NCI-H446 treated with DMSO at 0.1 percent for 48 hours (cell line): ENCODE results near the gene NCMAP.

Experiments
- DNase-seq: peaks from one replicate; lab custom pipeline; 2025; lab: John Stamatoyannopoulos, UW

NCMAP gene

GRCh38 chr1:24622218-24622617 lies 66.3 kb downstream of the NCMAP start:
- no peak for DNase-seq

- no peak for DNase-seq
These were observed 76.9 kb downstream of the NCMAP start for GRCh38 chr1:24632832-24633175.

- peak; percentile 51 for DNase-seq
These were observed 79.4 kb downstream of the NCMAP start for GRCh38 chr1:24635195-24635843.

GRCh38 chr1:24636661-24637357 lies 80.9 kb downstream of the NCMAP start:
- DNase-seq = no peak

- DNase-seq = no peak
These were observed 83.2 kb downstream of the NCMAP start for GRCh38 chr1:24639094-24639493.

- no peak for DNase-seq
These were observed 84.0 kb downstream of the NCMAP start for GRCh38 chr1:24639881-24640280.

GRCh38 chr1:24640288-24640687 lies 84.4 kb downstream of the NCMAP start:
- DNase-seq = no peak

GRCh38 chr1:24641646-24642151 lies 85.8 kb downstream of the NCMAP start:
- DNase-seq = no peak

GRCh38 chr1:24642481-24643362 lies 86.8 kb downstream of the NCMAP start, which contains the start of gene SRRM1:
Gene SRRM1, plus strand, starts transcription at chr1:24643302. Its CDS starts 25 bp downstream, at chr1:24643327.
- DNase-seq = peak; percentile 100

- no peak for DNase-seq
These were observed 87.6 kb downstream of the NCMAP start for GRCh38 chr1:24643363-24644099.

- DNase-seq = no peak
These were observed 88.2 kb downstream of the NCMAP start for GRCh38 chr1:24644100-24644384.

- DNase-seq = no peak
These were observed 93.0 kb downstream of the NCMAP start for GRCh38 chr1:24648919-24649318.

GRCh38 chr1:24652382-24652781 lies 96.5 kb downstream of the NCMAP start:
- DNase-seq = no peak

GRCh38 chr1:24654010-24654409 lies 98.1 kb downstream of the NCMAP start:
- DNase-seq = no peak

- DNase-seq = no peak
These were observed 100.2 kb downstream of the NCMAP start for GRCh38 chr1:24656046-24656445.

GRCh38 chr1:24657781-24658180 lies 101.9 kb downstream of the NCMAP start:
- no peak for DNase-seq
